Neural progenitor cell (in vitro differentiated cells): ENCODE results near the gene PRKAG2.

Source experiments
- EZH2 ChIP-seq: fragments of 200-600 bp; sonication (generic); IDR thresholded peaks from 2 replicates; pipeline ENCODE4 v1.6.1; 2017; ENCODE audit warnings: antibody characterized with exemption, mild to moderate bottlenecking, moderate library complexity
- EZH2phosphoT487 ChIP-seq: fragments of 200-600 bp; sonication (generic); IDR thresholded peaks from 2 replicates; pipeline ENCODE4 v1.6.1; 2017; ENCODE audit warnings: antibody characterized with exemption
- TF ChIP-seq, protein P1 (sequence below): fragments of 200-600 bp; sonication (generic); IDR thresholded peaks from 2 replicates; pipeline ENCODE4 v1.5.1; 2017; ENCODE audit warnings: antibody characterized with exemption, mild to moderate bottlenecking

DNA sequence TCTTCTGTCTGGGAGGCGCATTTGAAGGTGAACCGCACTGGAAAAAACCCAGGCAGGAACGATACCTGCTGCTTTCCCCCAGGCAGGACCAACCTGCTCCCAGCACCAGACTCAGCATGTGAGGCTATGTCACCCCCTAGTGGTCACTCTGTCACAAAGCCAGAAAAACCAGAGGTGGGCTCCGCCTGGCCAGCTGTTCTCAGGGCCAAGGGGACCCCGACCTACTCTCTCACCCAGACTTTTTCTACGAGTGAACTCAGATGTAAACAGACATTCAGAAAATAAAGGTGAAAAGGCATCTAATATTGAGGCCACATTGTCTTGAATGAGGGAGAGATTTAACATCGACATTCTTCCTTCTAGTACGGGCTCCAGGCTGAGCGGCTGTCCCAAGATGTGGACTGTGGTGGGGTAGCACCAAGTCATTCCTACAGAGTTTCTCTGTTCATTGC is 117.3 kb downstream of the PRKAG2 start:
- TF ChIP-seq, protein P1, sequence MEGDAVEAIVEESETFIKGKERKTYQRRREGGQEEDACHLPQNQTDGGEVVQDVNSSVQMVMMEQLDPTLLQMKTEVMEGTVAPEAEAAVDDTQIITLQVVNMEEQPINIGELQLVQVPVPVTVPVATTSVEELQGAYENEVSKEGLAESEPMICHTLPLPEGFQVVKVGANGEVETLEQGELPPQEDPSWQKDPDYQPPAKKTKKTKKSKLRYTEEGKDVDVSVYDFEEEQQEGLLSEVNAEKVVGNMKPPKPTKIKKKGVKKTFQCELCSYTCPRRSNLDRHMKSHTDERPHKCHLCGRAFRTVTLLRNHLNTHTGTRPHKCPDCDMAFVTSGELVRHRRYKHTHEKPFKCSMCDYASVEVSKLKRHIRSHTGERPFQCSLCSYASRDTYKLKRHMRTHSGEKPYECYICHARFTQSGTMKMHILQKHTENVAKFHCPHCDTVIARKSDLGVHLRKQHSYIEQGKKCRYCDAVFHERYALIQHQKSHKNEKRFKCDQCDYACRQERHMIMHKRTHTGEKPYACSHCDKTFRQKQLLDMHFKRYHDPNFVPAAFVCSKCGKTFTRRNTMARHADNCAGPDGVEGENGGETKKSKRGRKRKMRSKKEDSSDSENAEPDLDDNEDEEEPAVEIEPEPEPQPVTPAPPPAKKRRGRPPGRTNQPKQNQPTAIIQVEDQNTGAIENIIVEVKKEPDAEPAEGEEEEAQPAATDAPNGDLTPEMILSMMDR, result peak; percentile 91
- TF ChIP-seq EZH2, result no peak
- no peak for TF ChIP-seq EZH2phosphoT487
